GM19351 (cell line): ENCODE measurements around the gene REEP1.
A peak's percentile ranks its signal among the peaks of the same experiment; 100 is the strongest.
"Not testable (repeated sequence)": the region's sequence is repeated elsewhere in the genome, so short reads cannot be mapped to it uniquely, and the experiment has no call there.

Experiments
- ATAC-seq: cut with Tn5 transposase; IDR thresholded peaks from one replicate; pipeline ENCODE4 v1.9.1; 2021; ENCODE audit warnings: mild to moderate bottlenecking, moderate library complexity; ENCODE audit not compliant: unreplicated experiment

The REEP1 gene

GRCh38 chr2:86202336-86202692, 135.1 kb downstream of the REEP1 start:
- ATAC-seq, result no peak

GRCh38 chr2:86201671-86202335, 135.6 kb downstream of the REEP1 start:
- ATAC-seq, result no peak

GRCh38 chr2:86200564-86200963, 136.9 kb downstream of the REEP1 start:
- ATAC-seq, result not testable (repeated sequence)

- ATAC-seq, result no peak
Measured at GRCh38 chr2:86199834-86200177, 137.6 kb downstream of the REEP1 start.

- ATAC-seq, result peak; percentile 2
Measured at GRCh38 chr2:86195808-86196387, 141.5 kb downstream of the REEP1 start.

- peak; percentile 86 for ATAC-seq
Measured at GRCh38 chr2:86195055-86195807, 142.2 kb downstream of the REEP1 start, which contains the start of gene IMMT. Gene IMMT, minus strand, starts transcription at chr2:86195462. Its CDS starts 80 bp downstream, at chr2:86195382.

GRCh38 chr2:86194751-86195054, 142.7 kb downstream of the REEP1 start:
- ATAC-seq, result no peak

- ATAC-seq, result no peak
Measured at GRCh38 chr2:86193901-86194567, 143.4 kb downstream of the REEP1 start.

- ATAC-seq, result no peak
Measured at GRCh38 chr2:86189782-86190416, 147.5 kb downstream of the REEP1 start.

GRCh38 chr2:86186431-86186830, 151.0 kb downstream of the REEP1 start:
- ATAC-seq, result no peak

GRCh38 chr2:86185517-86186212, 151.8 kb downstream of the REEP1 start:
- no peak for ATAC-seq

- no peak for ATAC-seq
Measured at GRCh38 chr2:86176597-86176996, 160.8 kb downstream of the REEP1 start.

- no peak for ATAC-seq
Measured at GRCh38 chr2:86175828-86176227, 161.6 kb downstream of the REEP1 start.

- no peak for ATAC-seq
Measured at GRCh38 chr2:86174445-86174844, 163.0 kb downstream of the REEP1 start.

GRCh38 chr2:86172610-86173009, 164.8 kb downstream of the REEP1 start:
- no peak for ATAC-seq

- ATAC-seq, result no peak
Measured at GRCh38 chr2:86171295-86171694, 166.1 kb downstream of the REEP1 start.

- ATAC-seq, result no peak
Measured at GRCh38 chr2:86170449-86170848, 167.0 kb downstream of the REEP1 start.
